ENCODE data around the gene CTNNA3. TPM values are rescaled to one million over a fixed set of nuclear protein-coding genes. Genes with fewer than 3 reads are reported as not detected.

The CTNNA3 gene
- total and polyA plus RNA-seq, 12 donors: 0.03 to 14.4 (median 0.47) TPM; not detected in 1

- Histone ChIP-seq H3K4me3 (no peak overlapping the region), H3K27me3 (no peaks in the 10 kb centered on the region), H3K27ac (no peak overlapping the region), H3K9me3 (replicated peaks in 1 of 3) (no peaks in the 10 kb centered on the region), H3K4me1 (replicated peaks in 1 of 2) (no peaks in the 10 kb centered on the region), H3K36me3 (replicated peaks in 1 of 2) (no peaks in the 10 kb centered on the region)
- intact Hi-C loops (cut with DNase I): no loop called here
- no peak for DNase-seq
- 93 to 97% (median 95%) methylated on average over 2 of the region's 2 CpGs for WGBS, 4 donors
- TF ChIP-seq POLR2A (IDR thresholded peaks at IDR 0.05) (no peak), CTCF (IDR thresholded peaks at IDR 0.05) (no peak)
Observed at GRCh38 chr10:67608001-67608400, 88.0 kb downstream of the CTNNA3 start.

GRCh38 chr10:67607472-67607871, 88.5 kb downstream of the CTNNA3 start:
- Histone ChIP-seq H3K27ac (no peak overlapping the region), H3K36me3 (replicated peaks in 1 of 2) (no peaks in the 10 kb centered on the region), H3K27me3 (no peaks in the 10 kb centered on the region), H3K4me3 (no peak overlapping the region), H3K9me3 (replicated peaks in 1 of 3) (no peaks in the 10 kb centered on the region), H3K4me1 (replicated peaks in 1 of 2) (no peaks in the 10 kb centered on the region)
- WGBS, 4 donors: 24 to 38% (median 28%) methylated on average over 1 of the region's 1 CpG
- TF ChIP-seq POLR2A (IDR thresholded peaks at IDR 0.05) (no peak), CTCF (IDR thresholded peaks at IDR 0.05) (no peak)
- intact Hi-C loops (cut with DNase I): no loop called here
- DNase-seq: no peak

GRCh38 chr10:67606572-67606971, 89.4 kb downstream of the CTNNA3 start:
- intact Hi-C loops (cut with DNase I): no loop called here
- H3K36me3 ChIP-seq (replicated peaks in 1 of 2): no peaks in the 10 kb centered on the region
- H3K27me3 ChIP-seq: no peaks in the 10 kb centered on the region
- no peaks in the 10 kb centered on the region for H3K9me3 ChIP-seq (replicated peaks in 1 of 3)
- H3K4me1 ChIP-seq (replicated peaks in 1 of 2): no peaks in the 10 kb centered on the region
- DNase-seq: no peak
- TF ChIP-seq CTCF (IDR thresholded peaks at IDR 0.05) (no peak), POLR2A (IDR thresholded peaks at IDR 0.05) (no peak)
- no peak overlapping the region for H3K27ac ChIP-seq
- H3K4me3 ChIP-seq: no peak overlapping the region
- WGBS, 4 donors: 61 to 69% (median 66%) methylated on average over 3 of the region's 3 CpGs

- H3K9me3 ChIP-seq (replicated peaks in 1 of 3): no peaks in the 10 kb centered on the region
- H3K27me3 ChIP-seq: no peaks in the 10 kb centered on the region
- H3K27ac ChIP-seq: no peak overlapping the region
- H3K4me1 ChIP-seq (replicated peaks in 1 of 2): no peaks in the 10 kb centered on the region
- H3K4me3 ChIP-seq: no peak overlapping the region
- H3K36me3 ChIP-seq (replicated peaks in 1 of 2): no peaks in the 10 kb centered on the region
- 86 to 91% (median 90%) methylated on average over 3 of the region's 3 CpGs for WGBS, 4 donors
- no peak for DNase-seq
- TF ChIP-seq POLR2A (IDR thresholded peaks at IDR 0.05) (no peak), CTCF (IDR thresholded peaks at IDR 0.05) (no peak)
- intact Hi-C loops (cut with DNase I): no loop called here
Observed at GRCh38 chr10:67603701-67604100, 92.3 kb downstream of the CTNNA3 start.
